Endodermal cell (in vitro differentiated cells): ENCODE data around the gene GLT1D1. TPM values are rescaled to one million over a fixed set of nuclear protein-coding genes. Genes with fewer than 3 reads are reported as not detected.

Experiments
- DNase-seq: peaks from one replicate; pipeline ENCODE4 v3.0.0-alpha.2; 2017
- H3K27ac ChIP-seq: 2 replicates; pipeline ENCODE4 v1.5.1; 2013; ENCODE audit warnings: mild to moderate bottlenecking, low read depth, low read length, moderate library complexity
- H3K27me3 ChIP-seq: 2 replicates; pipeline ENCODE4 v1.6.1; 2013; ENCODE audit warnings: mild to moderate bottlenecking, low read length, moderate library complexity; ENCODE audit not compliant: insufficient read depth, control insufficient read depth, poor library complexity, severe bottlenecking
- H3K36me3 ChIP-seq: 2 replicates; pipeline ENCODE4 v1.7.0; 2013; ENCODE audit warnings: mild to moderate bottlenecking, low read length, moderate library complexity; ENCODE audit not compliant: control insufficient read depth, insufficient read depth
- H3K4me1 ChIP-seq: one replicate; pipeline ENCODE4 v1.7.0; 2013; ENCODE audit warnings: low read length; ENCODE audit not compliant: control insufficient read depth, insufficient read depth
- H3K4me3 ChIP-seq: 2 replicates; pipeline ENCODE4 v1.5.1; 2013; ENCODE audit warnings: mild to moderate bottlenecking, low read length, moderate library complexity
- H3K9ac ChIP-seq: 2 replicates; pipeline ENCODE4 v1.6.1; 2013; ENCODE audit warnings: mild to moderate bottlenecking, low read length, moderate library complexity; ENCODE audit not compliant: poor library complexity, severe bottlenecking; ENCODE audit errors: extremely low read depth
- H3K9me3 ChIP-seq: 2 replicates; pipeline ENCODE4 v1.6.1; 2013; ENCODE audit warnings: mild to moderate bottlenecking, low read length, moderate library complexity; ENCODE audit not compliant: control insufficient read depth
- H3K27ac Mint-ChIP-seq: 2 replicates; pipeline ENCODE4 v1.8.0; 2020; ENCODE audit warnings: mixed read lengths
- H3K27me3 Mint-ChIP-seq: 2 replicates; pipeline ENCODE4 v1.8.0; 2021; ENCODE audit warnings: mild to moderate bottlenecking, mixed read lengths; ENCODE audit not compliant: insufficient read depth
- H3K36me3 Mint-ChIP-seq: 2 replicates; pipeline ENCODE4 v1.8.0; 2020; ENCODE audit warnings: low read depth, mixed read lengths
- H3K4me1 Mint-ChIP-seq: 2 replicates; pipeline ENCODE4 v1.8.0; 2020; ENCODE audit warnings: mixed read lengths
- H3K4me3 Mint-ChIP-seq: 2 replicates; pipeline ENCODE4 v1.8.0; 2020; ENCODE audit warnings: mild to moderate bottlenecking, moderate library complexity, mixed read lengths
- H3K9me3 Mint-ChIP-seq: 2 replicates; pipeline ENCODE4 v1.8.0; 2020; ENCODE audit warnings: mild to moderate bottlenecking, mixed read lengths
- CTCF ChIP-seq: fragments of 200-600 bp; sonication (generic); conservative IDR thresholded peaks from 2 replicates; pipeline ENCODE4 v1.5.0; 2021; ENCODE audit warnings: antibody characterized with exemption, mild to moderate bottlenecking
- WGBS, 2 experiments: methylation state at CpG; one replicate each; pipeline versions ENCODE4 v1.1.5 to v1.1.7; 2013; ENCODE audit warnings: missing lambda C conversion rate in 2 of 2, mixed read lengths in 1 of 2; ENCODE audit not compliant: insufficient coverage in 1 of 2, insufficient read length in 1 of 2; 5-methylcytosine and 5-hydroxymethylcytosine counted together
- total RNA-seq, 2 donors: library from RNA; stranded (reverse); fragmentation: NEBNext Ultra II Directional in 1 of 2; extraction: Animal tissue kit (Norgen Biotek cat#: 25700) in 1 of 2; gene quantifications; 2 replicates in 1 of 2; 3 replicates in 1 of 2; pipeline ENCODE4 v1.2.1, GENCODE V29; 2021

Gene GLT1D1
- total RNA-seq, 2 donors from 2014 or later, result 23.8 to 25.4 TPM

- Histone ChIP-seq H3K36me3 (no peaks in the 10 kb centered on the region), H3K27me3 (no peaks in the 10 kb centered on the region), H3K4me1 (no peaks in the 10 kb centered on the region), H3K27ac (no peak overlapping the region), H3K9ac (no peak overlapping the region), H3K4me3 (no peak overlapping the region), H3K9me3 (no peaks in the 10 kb centered on the region)
- H3K4me1 Mint-ChIP-seq, result peaks cover 10% of the 10 kb centered on the region
- H3K9me3 Mint-ChIP-seq, result no peaks in the 10 kb centered on the region
- 90% methylated on average over 5 of the region's 6 CpGs; no CpG with 5 or more reads in 1 of the 2 experiments for WGBS, 2 experiments
- no peak for DNase-seq
- no peak overlapping the region for H3K27ac Mint-ChIP-seq
- TF ChIP-seq CTCF, result no peak
- H3K36me3 Mint-ChIP-seq, result no peaks in the 10 kb centered on the region
- no peak overlapping the region for H3K4me3 Mint-ChIP-seq
- peaks cover 4% of the 10 kb centered on the region for H3K27me3 Mint-ChIP-seq
Measured at GRCh38 chr12:128991716-128992115, 138.4 kb downstream of the GLT1D1 start.

DNA sequence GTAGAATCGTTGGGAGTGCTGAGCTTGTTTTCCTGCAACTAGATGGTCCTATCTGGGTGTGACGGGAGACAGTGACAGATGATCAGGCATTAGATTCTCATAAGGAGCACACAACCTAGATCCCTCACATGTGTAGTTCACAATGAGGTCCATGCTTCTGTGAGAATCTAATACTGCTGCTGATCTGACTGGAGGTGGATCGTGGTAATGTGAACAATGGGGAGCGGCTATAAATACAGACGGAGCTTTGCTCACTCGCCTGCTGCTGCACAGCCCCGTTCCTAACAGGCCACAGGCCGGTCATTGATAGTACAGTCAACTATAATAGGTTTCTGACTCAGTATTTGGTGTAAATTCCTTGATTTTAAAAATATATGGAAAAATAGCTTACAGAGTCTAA is 138.8 kb downstream of the GLT1D1 start:
- no peaks in the 10 kb centered on the region for H3K27me3 ChIP-seq
- 80 to 92% methylated on average over 5 to 8 of the region's 8 CpGs for whole genome bisulfite sequencing, 2 experiments
- no peak overlapping the region for H3K27ac ChIP-seq
- H3K27me3 Mint-ChIP-seq, result peaks cover 4% of the 10 kb centered on the region
- H3K9ac ChIP-seq, result no peak overlapping the region
- H3K9me3 Mint-ChIP-seq, result no peaks in the 10 kb centered on the region
- peaks cover 10% of the 10 kb centered on the region for H3K4me1 Mint-ChIP-seq
- no peaks in the 10 kb centered on the region for H3K36me3 Mint-ChIP-seq
- no peaks in the 10 kb centered on the region for H3K9me3 ChIP-seq
- H3K36me3 ChIP-seq, result no peaks in the 10 kb centered on the region
- no peak for DNase-seq
- H3K4me3 Mint-ChIP-seq, result no peak overlapping the region
- TF ChIP-seq CTCF, result no peak
- no peaks in the 10 kb centered on the region for H3K4me1 ChIP-seq
- no peak overlapping the region for H3K4me3 ChIP-seq
- H3K27ac Mint-ChIP-seq, result no peak overlapping the region

DNA sequence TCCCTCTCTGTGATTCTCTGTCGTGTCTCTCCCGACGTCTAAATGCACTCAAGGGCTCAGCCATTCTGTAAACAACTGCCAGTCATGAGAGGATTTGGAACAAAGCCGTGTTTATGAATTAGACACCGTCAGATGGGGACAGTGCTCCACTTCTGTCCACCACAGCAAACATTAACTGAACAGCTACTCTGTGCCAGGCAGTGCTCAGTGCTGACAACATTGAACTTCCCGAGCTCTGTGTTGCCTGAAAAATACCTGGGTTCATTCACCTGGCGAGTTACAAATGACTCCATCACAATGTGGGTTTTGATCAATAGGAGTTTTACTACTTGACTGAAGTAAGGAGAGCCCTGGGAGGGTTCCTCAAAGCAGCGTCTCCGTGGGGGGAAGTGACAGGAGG is 139.3 kb downstream of the GLT1D1 start:
- peaks cover 6% of the 10 kb centered on the region for H3K27me3 Mint-ChIP-seq
- Histone ChIP-seq H3K4me3 (no peak overlapping the region), H3K9ac (no peak overlapping the region), H3K9me3 (no peaks in the 10 kb centered on the region), H3K36me3 (no peaks in the 10 kb centered on the region), H3K4me1 (no peaks in the 10 kb centered on the region), H3K27ac (no peak overlapping the region), H3K27me3 (no peaks in the 10 kb centered on the region)
- H3K9me3 Mint-ChIP-seq, result no peaks in the 10 kb centered on the region
- TF ChIP-seq CTCF, result no peak
- no peak for DNase-seq
- H3K27ac Mint-ChIP-seq, result no peak overlapping the region
- 85 to 94% methylated on average over 4 to 9 of the region's 9 CpGs for WGBS, 2 experiments
- no peaks in the 10 kb centered on the region for H3K36me3 Mint-ChIP-seq
- H3K4me3 Mint-ChIP-seq, result no peak overlapping the region
- peaks cover 6% of the 10 kb centered on the region for H3K4me1 Mint-ChIP-seq
